GM19193 (cell line): Measurements from ENCODE around the gene RUNX2.

Experiments used
- POLR2A ChIP-seq: IDR thresholded peaks from 4 replicates; pipeline ENCODE4 v1.6.1; 2011; ENCODE audit not compliant: insufficient read depth, insufficient read length; ENCODE audit errors: extremely low read depth

The RUNX2 gene

DNA sequence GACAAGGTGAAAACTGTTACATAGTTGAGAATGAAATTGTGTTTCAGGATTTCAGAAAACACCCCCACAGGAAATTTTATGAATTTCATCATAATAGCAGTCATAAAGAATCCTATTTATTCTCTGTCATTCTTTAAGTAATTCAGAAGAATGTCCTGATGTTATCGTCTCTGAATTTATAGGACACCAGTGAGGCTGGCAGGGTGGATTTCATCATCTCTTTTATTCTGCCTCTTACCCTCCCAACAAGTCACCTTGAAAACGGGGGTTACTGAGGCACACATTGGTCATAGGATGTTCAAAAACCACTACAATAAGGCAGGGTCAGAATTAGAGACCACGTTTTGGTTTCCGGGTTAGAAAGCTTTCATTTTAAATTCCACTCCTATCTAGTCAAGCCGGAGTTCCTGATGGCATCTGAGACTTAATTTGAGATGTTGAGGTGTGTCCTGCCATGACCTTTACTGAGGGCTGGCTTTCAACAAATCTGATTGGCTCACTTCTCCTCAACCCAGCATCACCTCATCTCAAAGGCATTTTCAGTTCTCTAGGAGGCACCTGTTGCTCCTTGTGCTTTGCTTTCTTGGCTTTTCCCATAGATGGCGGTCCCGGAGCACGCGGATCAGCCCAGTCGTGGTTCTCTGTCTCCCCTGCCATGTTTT lies 280.3 kb downstream of the RUNX2 start:
- no peak for TF ChIP-seq POLR2A

DNA sequence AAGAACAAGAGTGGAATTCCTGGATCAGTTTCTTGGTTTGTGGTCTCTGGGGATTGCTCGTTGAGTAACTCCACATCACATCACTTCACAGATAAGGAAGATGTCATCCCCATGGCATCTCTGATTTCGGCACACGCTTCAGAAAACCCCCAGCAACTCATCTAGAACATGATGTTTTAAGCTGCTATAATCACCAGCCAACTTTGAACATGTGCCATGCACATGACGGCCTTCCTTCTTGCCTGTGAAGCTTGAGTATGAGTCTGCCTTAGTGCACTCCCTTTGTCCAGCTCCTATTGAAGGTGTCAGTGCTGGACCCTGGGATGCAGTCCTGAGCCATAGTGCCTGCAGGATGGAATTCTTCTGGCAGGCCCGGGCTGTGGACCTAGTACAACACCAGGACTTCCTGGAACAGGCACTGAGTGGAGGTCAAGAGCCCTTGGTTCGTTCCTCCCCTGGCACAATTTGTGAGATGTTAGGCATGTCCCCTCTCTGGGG lies 281.1 kb downstream of the RUNX2 start:
- TF ChIP-seq POLR2A: no peak

GRCh38 chr6:45610374-45610773 lies 282.2 kb downstream of the RUNX2 start:
- no peak for TF ChIP-seq POLR2A

DNA sequence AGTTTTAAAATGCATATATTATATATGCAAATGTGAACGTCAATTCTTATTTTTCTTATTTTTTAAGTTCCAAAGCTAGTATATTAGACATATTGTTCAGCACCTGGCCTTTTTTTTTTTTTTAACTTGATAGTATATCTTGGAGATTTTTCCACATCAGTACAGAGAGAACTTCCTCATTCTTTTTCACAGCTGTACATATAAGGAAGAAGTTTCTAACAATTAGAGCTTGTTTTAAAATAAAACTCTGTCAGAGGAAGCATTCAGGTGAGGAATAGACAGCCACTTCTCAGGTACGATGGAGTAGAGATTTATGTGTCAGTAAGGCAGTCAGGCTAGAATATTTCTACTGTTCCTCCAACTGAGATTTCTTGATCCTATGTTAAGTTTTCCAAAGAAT lies 282.7 kb downstream of the RUNX2 start:
- TF ChIP-seq POLR2A: no peak

DNA sequence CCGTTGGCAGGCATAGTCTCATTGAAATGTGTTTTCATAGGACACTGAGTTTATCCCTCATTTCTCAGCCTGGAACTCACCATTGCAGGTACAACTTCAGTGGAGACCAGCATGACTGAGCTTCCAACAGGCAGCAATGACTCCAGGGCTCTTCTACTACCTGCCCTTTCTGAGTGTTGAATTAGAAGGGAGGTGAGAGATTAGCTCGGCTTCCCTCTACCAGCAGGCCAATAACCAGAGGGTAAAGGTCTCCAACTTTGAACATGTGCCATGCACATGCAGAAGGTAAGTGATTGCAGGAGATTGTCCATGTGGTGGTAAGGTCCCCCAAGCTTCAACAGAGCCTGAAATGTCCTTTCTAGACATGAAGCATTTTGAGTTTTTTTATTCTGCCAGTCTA lies 283.4 kb downstream of the RUNX2 start:
- TF ChIP-seq POLR2A: no peak

- TF ChIP-seq POLR2A: no peak
Observed at GRCh38 chr6:45613656-45614055, 285.5 kb downstream of the RUNX2 start.

DNA sequence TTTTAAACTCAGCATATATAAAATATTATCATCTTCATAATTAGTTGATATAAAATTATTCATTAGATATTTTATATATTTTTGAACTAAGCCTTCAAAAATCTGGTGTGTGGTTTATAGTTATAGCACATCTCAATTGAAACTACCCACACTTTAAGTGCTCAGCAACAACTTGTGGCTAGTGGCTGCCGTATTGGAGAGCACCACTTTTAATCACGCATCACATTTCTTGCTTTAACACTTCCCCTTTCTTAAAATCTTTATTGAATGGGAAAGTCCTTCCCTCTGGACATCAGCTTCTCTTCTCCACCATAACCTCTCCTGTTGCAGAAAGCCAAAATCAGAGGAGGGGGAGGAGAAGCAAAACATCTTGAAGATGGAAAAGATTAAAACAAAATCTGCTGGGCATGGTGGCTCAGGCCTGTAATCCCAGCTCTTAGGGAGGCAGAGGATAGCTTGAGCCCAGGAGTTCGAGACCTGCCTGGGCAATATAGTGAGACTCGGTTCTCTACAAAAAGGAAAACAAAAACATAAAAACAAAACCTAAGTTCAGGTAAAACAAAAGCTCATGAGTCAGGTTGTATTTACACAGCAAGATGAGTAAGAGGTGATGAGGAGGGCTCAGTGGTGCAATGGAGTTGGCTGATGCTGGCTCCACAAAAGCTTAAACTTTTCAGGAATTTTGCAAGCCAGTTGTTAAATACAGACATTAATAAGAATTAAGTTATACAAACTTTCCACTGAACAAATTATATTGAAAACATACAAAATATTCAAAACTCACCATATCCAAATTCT lies 286.6 kb downstream of the RUNX2 start:
- TF ChIP-seq POLR2A: no peak

DNA sequence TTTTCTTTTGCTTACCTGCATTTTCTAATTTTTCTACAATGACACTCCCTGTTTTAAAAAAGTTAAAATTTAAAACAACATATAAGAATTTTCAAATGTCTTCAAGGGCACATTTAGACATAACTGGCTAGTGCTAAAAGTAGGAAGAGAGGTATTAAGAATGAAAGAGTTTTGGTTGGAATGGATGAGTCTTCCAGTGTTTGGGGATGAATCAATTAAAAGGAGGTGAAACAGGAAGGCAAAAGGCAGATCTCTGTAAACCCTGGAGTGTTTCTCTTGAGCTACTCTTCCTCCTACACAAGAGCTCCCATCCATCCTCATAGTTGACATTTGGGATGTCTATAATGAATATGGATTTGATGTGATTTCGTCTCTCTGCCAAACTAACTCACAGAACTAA lies 288.1 kb downstream of the RUNX2 start:
- TF ChIP-seq POLR2A: no peak

DNA sequence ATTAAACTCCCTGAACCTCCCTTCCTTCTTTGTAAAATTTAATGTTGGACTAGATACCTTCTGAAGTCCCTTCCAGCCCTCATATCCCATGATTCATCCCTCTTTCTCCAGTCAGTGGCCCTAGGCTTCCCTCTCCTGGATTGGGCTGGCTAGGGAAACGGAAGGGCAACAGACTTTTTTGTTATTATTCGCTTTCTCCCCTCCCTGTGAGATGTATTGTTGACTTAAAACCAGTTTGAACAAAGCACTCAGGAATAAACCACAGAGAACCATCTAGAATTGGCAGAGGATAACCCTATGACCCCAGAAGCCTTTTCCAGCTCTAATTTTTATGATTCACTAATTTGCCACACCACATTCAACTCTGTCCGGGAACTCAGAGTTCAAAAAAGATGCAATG lies 289.3 kb downstream of the RUNX2 start:
- no peak for TF ChIP-seq POLR2A

GRCh38 chr6:45618259-45618658 lies 290.1 kb downstream of the RUNX2 start:
- TF ChIP-seq POLR2A: no peak

- no peak for TF ChIP-seq POLR2A
Observed at GRCh38 chr6:45619211-45619760, 291.2 kb downstream of the RUNX2 start.

DNA sequence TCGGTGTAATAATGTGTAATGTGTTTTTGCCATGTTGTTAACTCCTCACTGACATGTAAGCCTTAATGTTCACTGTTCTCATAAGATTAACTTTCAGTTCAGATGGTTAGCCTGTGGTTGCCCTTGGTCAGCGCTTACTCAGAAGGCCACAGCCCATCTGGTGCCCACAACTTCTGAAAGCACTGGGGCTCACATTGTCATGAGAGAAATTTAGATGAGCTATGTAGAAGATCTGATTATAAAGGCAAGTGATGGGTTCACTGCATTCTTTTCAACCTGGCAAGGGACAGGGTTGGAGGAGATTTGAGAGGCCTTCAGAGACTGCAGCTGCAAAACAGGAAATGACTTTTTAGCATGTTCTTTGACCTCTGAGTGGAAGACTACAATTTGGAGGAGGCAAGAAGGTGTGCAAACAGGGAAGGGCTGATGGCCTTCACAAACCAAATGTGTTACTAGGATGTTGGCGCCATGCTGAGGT lies 291.9 kb downstream of the RUNX2 start:
- no peak for TF ChIP-seq POLR2A

GRCh38 chr6:45624228-45624627 lies 296.1 kb downstream of the RUNX2 start:
- TF ChIP-seq POLR2A: no peak

DNA sequence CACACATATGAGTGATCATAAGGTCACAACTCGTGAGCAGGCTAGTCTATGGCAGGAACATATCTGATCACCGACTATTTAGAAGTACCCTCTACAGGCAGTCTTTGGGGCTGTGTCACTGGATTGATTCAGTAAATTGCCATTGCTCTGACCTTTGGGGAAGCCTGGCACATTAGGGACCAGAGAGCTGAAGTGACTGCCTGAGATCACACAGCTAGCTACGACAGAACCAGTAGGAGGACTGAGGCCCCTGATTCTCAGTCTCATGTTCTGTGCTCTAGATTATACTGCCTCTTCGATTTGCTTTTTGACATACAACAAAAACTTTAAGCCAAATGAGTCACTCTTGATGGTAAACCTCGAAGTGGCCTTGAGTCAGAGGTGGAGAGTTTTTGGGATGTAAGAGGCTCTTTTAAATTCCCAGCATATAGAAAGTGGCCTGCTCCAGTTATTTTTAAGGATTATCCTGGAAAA lies 297.1 kb downstream of the RUNX2 start:
- no peak for TF ChIP-seq POLR2A

DNA sequence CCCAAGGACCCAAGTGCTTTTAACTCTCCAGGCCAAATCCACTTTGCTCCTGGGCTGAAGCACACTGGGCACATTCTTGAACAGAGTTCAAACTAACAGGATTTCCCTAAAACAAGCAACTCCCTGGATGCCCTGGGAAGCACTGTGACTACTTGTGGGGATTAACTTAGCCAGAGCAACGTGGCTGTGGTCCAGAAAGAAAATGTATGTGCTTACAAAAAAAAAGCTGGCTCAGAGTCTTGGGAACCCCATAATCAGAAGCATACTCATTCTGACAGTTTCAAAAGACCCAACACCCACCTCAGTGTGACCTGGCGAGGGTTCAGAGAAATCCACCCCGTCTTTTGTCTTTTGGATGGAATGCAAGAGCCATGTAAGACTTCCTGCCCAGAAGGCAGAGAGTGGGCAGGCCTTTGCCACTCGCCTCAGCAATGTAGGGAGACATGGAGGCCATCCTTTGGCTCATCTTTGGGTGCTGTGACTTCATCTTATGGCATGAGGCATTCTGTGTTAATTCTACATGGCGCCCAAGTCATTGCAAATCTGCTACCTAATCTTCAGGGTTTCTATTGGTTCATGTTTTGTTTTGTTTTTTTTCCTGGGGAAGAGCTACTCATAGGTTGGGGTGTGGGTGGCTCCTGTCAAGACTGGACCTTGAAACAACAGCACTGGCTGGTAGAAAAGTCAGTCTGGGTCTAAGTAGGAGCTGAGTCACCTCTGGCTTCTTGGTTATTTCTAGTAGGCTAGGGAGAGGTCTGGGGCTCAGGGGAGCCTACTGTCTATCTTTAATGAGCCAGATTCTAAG lies 298.2 kb downstream of the RUNX2 start:
- no peak for TF ChIP-seq POLR2A
